Measurements from ENCODE around the gene UMODL1.

UMODL1 gene

GRCh38 chr21:42063571-42064521, 7.3 kb upstream of the UMODL1 start:
- no peak overlapping the region for H3K4me3 ChIP-seq (replicated peaks; ENCODE audit: insufficient read depth, low read length)
- TF ChIP-seq GABPA (IDR thresholded peaks at IDR 0.05; ENCODE audit: low read depth), result no peak
- TF ChIP-seq SPI1 (IDR thresholded peaks at IDR 0.05; ENCODE audit: borderline replicate concordance, low read depth), result peak; percentile 65; the same call in 1 of the 2 replicates
- peak; percentile 67 for TF ChIP-seq POLR2AphosphoS5 (IDR thresholded peaks at IDR 0.05; ENCODE audit: low read depth)

GRCh38 chr21:42066521-42066920, 4.6 kb upstream of the UMODL1 start:
- H3K4me3 ChIP-seq (replicated peaks; ENCODE audit: insufficient read depth, low read length), result no peak overlapping the region
- TF ChIP-seq CTCF (IDR thresholded peaks at IDR 0.05; ENCODE audit: insufficient read depth, low read length) (no peak), POLR2AphosphoS5 (IDR thresholded peaks at IDR 0.05; ENCODE audit: low read depth) (no peak), REST (IDR thresholded peaks at IDR 0.05; ENCODE audit: insufficient replicate concordance, low read depth) (no peak), GABPA (IDR thresholded peaks at IDR 0.05; ENCODE audit: low read depth) (no peak), SPI1 (IDR thresholded peaks at IDR 0.05; ENCODE audit: borderline replicate concordance, low read depth) (no peak)

More at GRCh38 chr21:42063571-42064521, 7.3 kb upstream of the UMODL1 start:
- peak; percentile 43 to 79 for DNase-seq (ENCODE audit: low read depth in 1 of 2, low spot score in 1 of 2)
- H3K27me3 ChIP-seq (ENCODE audit: insufficient read depth, poor library complexity, severe bottlenecking), result no peaks in the 10 kb centered on the region
- H3K27ac ChIP-seq (replicated peaks), result peak overlapping the region; percentile 42

GRCh38 chr21:42067531-42068255, 3.4 kb upstream of the UMODL1 start:
- no peak for DNase-seq (ENCODE audit: low read depth in 1 of 2, low spot score in 1 of 2)
- Histone ChIP-seq H3K4me3 (replicated peaks; ENCODE audit: insufficient read depth, low read length) (no peak overlapping the region), H3K27me3 (ENCODE audit: insufficient read depth, poor library complexity, severe bottlenecking) (no peaks in the 10 kb centered on the region), H3K27ac (replicated peaks) (no peak overlapping the region)
- TF ChIP-seq GABPA (IDR thresholded peaks at IDR 0.05; ENCODE audit: low read depth) (no peak), SPI1 (IDR thresholded peaks at IDR 0.05; ENCODE audit: borderline replicate concordance, low read depth) (no peak), POLR2AphosphoS5 (IDR thresholded peaks at IDR 0.05; ENCODE audit: low read depth) (no peak)

More at GRCh38 chr21:42066521-42066920, 4.6 kb upstream of the UMODL1 start:
- no peaks in the 10 kb centered on the region for H3K27me3 ChIP-seq (ENCODE audit: insufficient read depth, poor library complexity, severe bottlenecking)
- no peak overlapping the region for H3K27ac ChIP-seq (replicated peaks)
- no peak for DNase-seq (ENCODE audit: low read depth in 1 of 2, low spot score in 1 of 2)

GRCh38 chr21:42068256-42068545, 2.9 kb upstream of the UMODL1 start:
- no peak overlapping the region for H3K27ac ChIP-seq (replicated peaks)

More at GRCh38 chr21:42068256-42068545, 2.9 kb upstream of the UMODL1 start:
- TF ChIP-seq REST (IDR thresholded peaks at IDR 0.05; ENCODE audit: insufficient replicate concordance, low read depth) (no peak), CTCF (IDR thresholded peaks at IDR 0.05; ENCODE audit: insufficient read depth, low read length) (no peak), SPI1 (IDR thresholded peaks at IDR 0.05; ENCODE audit: borderline replicate concordance, low read depth) (no peak), POLR2AphosphoS5 (IDR thresholded peaks at IDR 0.05; ENCODE audit: low read depth) (no peak), GABPA (IDR thresholded peaks at IDR 0.05; ENCODE audit: low read depth) (no peak)
- no peak overlapping the region for H3K4me3 ChIP-seq (replicated peaks; ENCODE audit: insufficient read depth, low read length)
- peaks cover 2% of the 10 kb centered on the region for H3K27me3 ChIP-seq (ENCODE audit: insufficient read depth, poor library complexity, severe bottlenecking)
- no peak for DNase-seq (ENCODE audit: low read depth in 1 of 2, low spot score in 1 of 2)
